CD4-positive, alpha-beta T cell treated with Interleukin-6 for 4 hours (primary cell): ENCODE measurements around the gene GSDMA.
"Not testable (repeated sequence)": the region's sequence is repeated elsewhere in the genome, so short reads cannot be mapped to it uniquely, and the experiment has no call there.

ENCODE experiments used
- DNase-seq: peaks from one replicate; pipeline ENCODE4 v3.0.0-alpha.2; 2020; ENCODE audit warnings: mixed read lengths

GSDMA gene

GRCh38 chr17:39929646-39930407 is 33.0 kb upstream of the GSDMA start:
- DNase-seq = no peak

DNA sequence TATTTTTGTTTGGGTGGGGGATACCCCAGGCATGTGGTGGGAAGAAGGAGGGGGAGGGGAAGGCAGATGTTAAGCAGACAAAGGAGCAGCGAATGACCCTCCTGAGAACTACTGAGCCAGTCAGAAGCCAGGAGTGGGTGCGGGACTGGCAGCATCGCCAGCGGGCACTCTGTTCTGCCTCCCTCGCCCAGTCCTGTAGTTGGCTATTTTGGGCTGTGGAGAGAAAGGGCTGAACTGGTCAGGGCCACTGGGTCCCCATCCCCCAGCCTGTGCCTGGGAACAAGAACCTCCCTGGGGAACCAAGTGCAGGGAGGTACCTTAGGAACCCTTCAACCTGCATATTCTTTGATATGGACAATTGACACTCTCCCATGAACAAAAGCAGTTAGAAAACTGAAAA is 28.9 kb upstream of the GSDMA start:
- no peak for DNase-seq

GRCh38 chr17:39934324-39934723 is 28.5 kb upstream of the GSDMA start:
- DNase-seq = no peak

- no peak for DNase-seq
These were observed 26.9 kb upstream of the GSDMA start for GRCh38 chr17:39935909-39936308.

DNA sequence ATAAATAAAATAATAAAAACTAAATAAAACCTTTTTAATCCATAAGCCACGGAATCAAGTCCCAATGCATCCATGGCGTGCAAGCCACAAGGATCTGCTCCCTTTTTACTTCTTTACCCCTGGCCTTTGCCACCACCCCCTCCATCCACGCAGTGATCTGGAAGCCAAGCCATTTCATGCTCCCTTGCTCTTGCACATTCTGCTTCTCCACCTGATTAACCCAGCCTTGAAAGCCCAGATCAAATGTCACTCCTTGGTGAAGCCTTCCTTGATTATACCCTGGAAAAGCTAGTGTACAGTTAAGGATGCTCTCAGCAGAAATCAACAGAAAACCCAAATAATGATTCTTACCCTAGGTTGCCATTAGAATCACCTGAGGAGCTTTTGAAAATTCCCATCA is 25.4 kb upstream of the GSDMA start:
- DNase-seq = no peak

- DNase-seq = no peak
These were observed 24.5 kb upstream of the GSDMA start for GRCh38 chr17:39938140-39938869.

DNA sequence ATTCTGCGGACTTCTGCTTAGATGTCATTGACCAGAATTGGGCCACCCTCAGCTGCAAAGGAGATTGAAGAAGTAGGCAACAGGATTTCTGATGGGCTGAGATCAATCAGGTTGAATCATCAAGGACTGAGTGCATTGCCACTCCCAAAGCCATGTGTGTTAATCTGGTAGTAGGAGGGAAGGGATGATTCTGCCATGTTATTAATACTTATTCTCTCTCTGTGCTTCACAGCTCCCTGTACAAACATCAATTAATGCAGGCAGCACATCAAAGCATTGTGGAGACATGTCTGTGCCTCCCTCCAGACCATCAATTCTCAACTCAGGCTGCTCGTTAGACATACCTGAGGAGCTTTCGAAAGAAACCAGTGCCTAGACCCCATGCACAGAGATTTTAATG is 23.7 kb upstream of the GSDMA start:
- no peak for DNase-seq

DNA sequence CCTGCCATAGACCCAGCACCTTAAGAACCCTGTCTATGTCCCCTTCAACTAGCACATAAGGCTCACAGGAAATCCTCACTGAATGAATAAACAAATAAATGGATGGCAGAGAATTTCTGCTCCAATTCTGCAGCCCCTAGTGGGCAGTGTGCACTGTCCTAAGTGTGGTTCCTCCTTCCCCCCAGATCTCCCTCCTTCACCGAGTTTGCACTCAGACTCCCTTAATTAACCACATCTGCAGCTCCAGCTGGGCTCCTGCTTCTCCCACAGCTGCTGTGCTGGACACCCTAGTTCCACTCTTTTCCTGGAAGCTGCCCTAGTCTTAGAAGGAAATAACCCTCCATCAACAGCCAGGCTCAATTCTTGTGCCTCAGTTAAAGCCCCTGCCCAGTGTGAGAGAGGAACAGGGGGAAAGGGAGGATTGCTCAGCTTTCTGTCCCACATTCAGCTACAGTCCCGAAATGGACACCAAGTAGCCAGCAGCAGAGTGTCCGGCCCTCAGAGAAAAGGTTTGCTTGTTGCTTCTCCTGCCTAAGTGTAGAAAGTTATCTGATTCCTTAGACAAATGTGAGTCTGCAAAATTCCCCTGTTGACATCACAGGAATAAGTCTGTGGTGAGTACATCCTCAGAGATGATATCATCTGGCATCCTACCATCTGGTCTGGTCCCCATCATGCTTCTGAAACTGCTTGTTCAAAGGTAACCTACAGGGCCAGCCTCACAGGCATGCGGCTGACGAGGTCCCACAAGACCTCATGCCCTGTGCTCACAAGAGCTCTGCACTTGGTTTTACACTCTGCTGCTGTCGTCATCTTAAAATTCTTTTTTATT is 23.0 kb upstream of the GSDMA start:
- DNase-seq = peak; percentile 10

DNA sequence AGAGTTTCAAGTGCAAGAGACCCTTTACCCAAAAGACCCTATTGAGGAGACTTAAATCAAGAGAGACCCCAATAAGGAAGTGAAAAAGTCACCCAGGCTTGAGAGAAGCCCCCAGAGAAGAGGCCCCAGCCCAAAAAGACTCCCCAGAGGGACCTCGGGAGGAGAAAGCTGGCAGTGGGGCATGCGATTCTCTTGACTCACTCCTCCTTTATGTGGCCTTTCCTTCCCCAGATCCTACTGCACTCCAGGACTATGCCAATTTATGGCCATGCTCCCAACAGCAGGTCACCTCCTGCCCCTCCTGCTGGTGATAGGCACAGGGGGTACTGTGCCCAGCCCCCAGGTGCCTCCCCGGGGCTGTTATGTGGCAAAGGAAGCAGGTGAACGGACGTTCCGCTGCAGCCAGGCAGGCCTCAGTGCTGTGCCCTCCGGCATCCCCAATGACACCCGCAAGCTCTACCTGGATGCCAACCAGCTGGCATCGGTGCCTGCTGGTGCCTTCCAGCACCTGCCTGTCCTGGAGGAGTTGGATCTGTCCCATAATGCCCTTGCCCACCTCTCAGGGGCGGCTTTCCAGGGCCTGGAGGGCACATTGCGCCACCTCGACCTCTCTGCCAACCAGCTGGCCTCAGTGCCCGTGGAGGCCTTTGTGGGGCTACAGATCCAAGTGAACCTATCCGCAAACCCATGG is 19.0 kb upstream of the GSDMA start:
- DNase-seq = no peak

- DNase-seq = no peak
These were observed 18.5 kb upstream of the GSDMA start for GRCh38 chr17:39944393-39944711.

DNA sequence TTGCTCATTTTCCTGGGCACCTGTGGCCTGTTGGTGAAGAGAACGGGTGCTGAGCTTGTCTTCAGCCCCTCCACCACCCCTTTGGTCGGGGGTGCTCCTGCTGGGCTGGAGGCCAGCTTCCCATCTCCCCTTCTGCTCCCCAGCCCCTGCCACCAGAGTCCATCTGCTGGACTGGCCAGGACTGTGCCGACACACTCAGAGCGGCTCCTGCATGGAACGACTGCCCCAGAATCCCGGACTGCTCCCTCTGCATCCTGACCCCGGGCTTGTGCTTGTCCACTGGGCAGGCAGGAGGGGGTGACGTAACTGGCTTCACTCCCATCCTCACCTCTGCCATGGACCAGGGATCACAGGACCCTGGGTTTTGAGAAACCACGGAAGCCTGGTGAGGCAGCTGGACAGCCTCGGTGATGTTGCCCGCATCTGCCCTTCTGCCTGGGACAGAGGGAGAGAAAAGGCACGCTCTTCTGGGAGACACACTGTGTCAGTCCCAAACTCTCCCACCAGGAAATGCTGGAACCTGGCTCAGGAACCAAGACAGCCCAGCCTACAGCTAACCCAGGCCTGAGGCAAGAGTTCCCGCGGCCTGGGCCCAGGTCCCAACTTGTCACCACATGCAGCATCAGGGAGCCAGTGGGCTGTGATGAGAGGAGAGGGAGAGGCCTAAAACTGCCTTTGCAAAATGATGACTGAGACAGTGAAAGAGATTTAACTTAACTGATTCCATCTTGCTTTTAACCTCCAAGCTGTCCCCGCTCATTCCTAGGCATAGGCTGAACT is 16.1 kb upstream of the GSDMA start:
- DNase-seq = no peak

GRCh38 chr17:39948489-39948828 is 14.3 kb upstream of the GSDMA start:
- not testable (repeated sequence) for DNase-seq

- no peak for DNase-seq
These were observed 13.8 kb upstream of the GSDMA start for GRCh38 chr17:39949028-39949427.

DNA sequence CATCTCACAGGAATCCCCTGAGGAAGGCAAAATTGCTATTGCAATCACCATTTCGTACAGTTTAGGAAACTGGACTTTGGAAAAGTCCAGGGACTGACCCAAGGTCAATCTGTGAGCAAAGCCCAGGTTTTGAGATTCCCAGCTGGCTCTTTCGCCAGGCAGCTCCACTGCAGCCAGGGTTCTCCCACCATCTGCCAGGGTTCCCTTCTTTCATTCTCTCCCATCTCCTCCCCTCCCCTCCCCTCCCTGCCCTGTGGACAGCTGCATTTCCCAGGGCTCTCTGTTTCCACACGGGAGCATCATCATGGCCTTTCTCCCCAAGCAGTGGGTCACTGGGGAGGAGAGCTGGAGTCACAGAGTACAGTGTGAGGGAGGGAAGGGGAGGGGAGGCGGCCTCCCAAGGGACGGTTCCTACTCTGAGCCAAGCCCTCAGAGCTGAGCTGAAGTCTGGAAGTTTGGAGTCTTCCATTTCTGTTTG is 11.9 kb upstream of the GSDMA start:
- DNase-seq = no peak

DNA sequence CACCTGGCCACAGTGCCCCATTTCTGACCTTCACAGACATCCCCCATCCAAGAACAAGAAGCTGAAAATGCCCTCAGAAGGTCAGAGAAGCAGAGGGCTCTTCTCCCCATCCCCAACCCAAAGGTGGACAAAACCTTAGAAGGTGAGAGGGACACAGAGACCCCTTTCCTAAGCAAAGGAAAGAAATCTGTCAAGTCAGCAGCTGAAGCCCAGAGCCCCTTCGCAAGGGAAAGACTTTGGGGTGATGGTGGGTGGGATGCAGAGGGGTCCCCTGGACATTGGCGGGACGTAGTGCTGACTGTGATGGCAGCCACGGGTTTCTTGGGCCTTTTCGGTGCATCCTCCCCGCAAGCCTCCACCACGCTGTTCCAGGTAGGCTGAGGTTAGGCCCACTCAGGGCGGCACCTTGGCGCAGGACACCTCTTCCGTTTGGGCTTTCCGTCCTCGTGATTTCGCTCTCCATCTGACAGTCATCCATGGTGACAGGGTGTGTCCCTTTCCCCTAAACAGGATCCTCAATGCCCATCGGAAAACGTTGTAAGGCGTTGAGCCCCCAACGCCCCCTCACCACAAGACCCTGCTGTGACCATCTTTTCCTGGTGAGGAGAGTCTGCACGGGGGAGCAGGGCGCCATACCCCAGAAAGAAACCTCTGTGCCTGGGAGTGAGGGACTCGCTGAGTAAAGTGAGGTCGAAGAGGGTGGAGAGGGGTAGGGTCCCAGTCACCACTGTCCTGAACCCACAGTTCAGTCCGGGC is 10.7 kb upstream of the GSDMA start:
- no peak for DNase-seq

DNA sequence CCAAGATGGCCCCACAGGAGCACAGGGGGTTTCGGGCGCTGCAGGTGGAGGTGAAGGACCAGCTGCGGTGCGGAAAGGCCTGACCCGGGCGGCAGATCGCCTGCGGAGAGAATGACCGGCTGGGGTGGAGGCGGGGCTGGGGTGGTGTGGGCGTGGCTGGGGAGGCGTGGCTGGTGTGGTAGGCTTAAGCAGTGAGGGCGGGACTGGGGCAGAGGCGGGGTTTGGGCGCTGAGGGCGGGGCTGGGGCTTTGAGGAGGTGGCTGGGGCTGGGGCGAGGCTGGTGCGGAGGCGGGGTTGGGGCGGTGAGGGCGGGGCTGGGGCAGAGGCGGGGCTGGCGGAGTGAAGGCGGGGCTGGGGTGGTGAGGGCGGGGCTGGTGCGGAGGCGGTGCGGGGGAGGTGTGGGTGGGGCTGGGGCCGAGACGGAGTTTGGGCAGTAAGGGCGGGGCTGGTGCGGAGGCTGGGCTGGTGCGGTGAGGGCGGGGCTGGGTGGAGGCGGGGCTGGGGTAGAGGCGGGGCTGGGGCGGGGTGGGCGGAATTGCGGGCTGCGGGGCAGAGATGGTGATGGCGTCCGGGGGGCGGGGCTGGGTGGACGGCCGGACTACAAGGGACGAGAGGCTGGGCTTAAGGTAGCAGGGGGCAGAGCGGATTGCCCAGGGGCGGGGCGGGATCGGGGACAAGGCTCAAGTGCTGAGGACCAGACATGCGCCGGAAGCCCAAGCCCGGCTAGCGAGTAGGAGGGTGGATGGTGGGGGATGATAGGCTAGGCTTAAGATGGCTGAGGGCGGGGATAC is 9.9 kb upstream of the GSDMA start:
- peak; percentile 98 for DNase-seq

DNA sequence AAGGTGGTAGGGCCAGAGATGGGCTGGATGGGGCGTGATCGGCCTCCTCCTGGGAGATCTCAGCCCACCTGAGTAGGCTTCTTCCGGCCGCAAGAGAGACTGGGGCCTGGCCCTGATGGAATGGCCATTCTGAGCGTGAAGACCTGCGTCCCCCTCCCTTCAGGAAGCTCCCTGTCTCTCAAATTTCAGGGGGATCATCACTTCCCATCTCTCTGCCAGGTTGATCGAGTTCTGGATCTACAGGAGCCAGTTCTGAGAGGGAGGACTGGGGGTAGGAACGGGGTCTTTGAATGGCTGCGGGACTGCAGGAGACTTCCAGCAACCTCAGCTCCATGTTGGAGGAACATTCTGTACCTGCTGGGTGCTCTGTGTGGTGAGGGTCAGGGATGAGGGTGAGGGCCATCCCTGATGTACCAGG is 9.3 kb upstream of the GSDMA start:
- DNase-seq = no peak

DNA sequence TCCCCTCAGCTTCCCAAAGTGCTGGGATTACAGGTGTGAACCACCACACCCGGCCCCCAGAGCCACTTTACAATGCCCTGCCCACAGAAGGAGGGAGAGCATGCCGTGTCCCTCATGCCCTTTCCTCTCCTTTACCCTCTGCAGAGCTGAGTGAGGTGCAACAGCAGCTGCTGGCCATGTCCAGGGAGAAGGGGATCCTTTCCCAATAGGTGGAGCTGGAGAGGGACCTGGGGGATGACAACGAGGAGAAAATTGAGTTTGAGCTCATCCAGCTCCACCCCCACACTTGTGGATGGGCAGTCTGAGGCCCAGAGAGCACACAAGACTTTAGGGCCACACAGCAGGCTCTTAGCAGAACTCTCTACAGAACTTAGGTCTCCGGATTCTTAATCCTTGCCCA is 7.9 kb upstream of the GSDMA start:
- no peak for DNase-seq

DNA sequence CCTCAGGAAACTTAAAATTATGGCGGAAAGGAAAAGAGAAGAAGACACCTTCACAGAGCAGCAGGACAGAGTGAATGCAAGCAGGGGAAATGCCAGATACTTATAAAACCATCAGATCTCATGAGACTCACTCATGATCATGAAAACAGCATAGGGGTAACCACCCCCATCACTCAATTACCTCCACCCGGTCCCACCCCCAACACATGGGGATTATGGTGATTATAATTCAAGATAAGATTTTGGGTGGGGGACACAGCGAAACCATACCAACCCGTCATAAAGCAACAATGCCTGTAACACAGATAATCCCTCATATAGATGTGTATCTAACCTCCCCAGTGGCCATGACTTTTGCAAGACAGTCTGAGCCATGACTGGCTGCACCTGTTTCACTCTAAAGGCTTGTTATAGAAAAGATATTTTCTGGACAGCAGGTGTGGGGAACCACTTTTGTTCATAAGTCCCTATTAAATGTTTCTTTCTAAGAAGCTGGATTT is 7.0 kb upstream of the GSDMA start:
- no peak for DNase-seq

GRCh38 chr17:39960524-39961041 is 2.2 kb upstream of the GSDMA start:
- no peak for DNase-seq
